Tibial nerve (tissue), 4 donors: ENCODE measurements around the gene BCL3. TPM values are rescaled to one million over a fixed set of nuclear protein-coding genes. Genes with fewer than 3 reads are reported as not detected.

ENCODE experiments used
- DNase-seq, 2 donors: peaks; one replicate each; pipeline ENCODE4 v3.0.0-alpha.2; 2019; ENCODE audit warnings: low spot score in 2 of 2
- H3K27ac ChIP-seq, 4 donors: fragments of 200-600 bp; sonication (generic) in 3 of 4; one replicate each; pipeline ENCODE4 v1.5.1; 2017 to 2019; ENCODE audit warnings: mild to moderate bottlenecking in 1 of 4
- H3K27me3 ChIP-seq, 2 donors: fragments of 200-600 bp; sonication (generic) in 1 of 2; one replicate each; pipeline versions ENCODE4 v1.5.1 to v1.6.0; 2017 to 2019
- H3K36me3 ChIP-seq, 3 donors: fragments of 200-600 bp; sonication (generic); one replicate each; pipeline ENCODE4 v1.5.1; 2018 to 2019
- H3K4me1 ChIP-seq, 4 donors: fragments of 200-600 bp; sonication (generic) in 3 of 4; one replicate each; pipeline ENCODE4 v1.5.1; 2017 to 2019
- H3K4me3 ChIP-seq, 4 donors: fragments of 200-600 bp; sonication (generic) in 3 of 4; one replicate each; pipeline ENCODE4 v1.5.1; 2017 to 2019; ENCODE audit warnings: mild to moderate bottlenecking in 1 of 4, moderate library complexity in 1 of 4
- H3K9me3 ChIP-seq, 4 donors: fragments of 200-600 bp; sonication (generic) in 3 of 4; one replicate each; pipeline ENCODE4 v1.5.1; 2017 to 2019
- EP300 ChIP-seq, 2 donors: sonication (generic); formaldehyde crosslinking; IDR thresholded peaks; one replicate each; pipeline ENCODE4 v1.6.1; 2017; ENCODE audit warnings: antibody characterized with exemption in 2 of 2, mild to moderate bottlenecking in 1 of 2
- POLR2A ChIP-seq, 2 donors: fragments of 450-650 bp; IDR thresholded peaks; one replicate each; pipeline ENCODE4 v1.6.1; 2017; ENCODE audit warnings: antibody characterized with exemption in 2 of 2, mild to moderate bottlenecking in 2 of 2, moderate library complexity in 2 of 2
- WGBS, 2 donors: methylation state at CpG; one replicate each; pipeline ENCODE4 v1.1.5; 2018; 5-methylcytosine and 5-hydroxymethylcytosine counted together
- total RNA-seq, 4 donors: library from RNA; depleted of rRNA; stranded (reverse); fragments of >200 nt; gene quantifications; one replicate each; pipeline ENCODE4 v1.1.0, GENCODE V29; 2016
- TF ChIP-seq, protein P1 (sequence below), 5 experiments: fragments of 200-600 bp in 3 of 5; fragments of 450-650 bp in 2 of 5; sonication (generic) in 3 of 5; IDR thresholded peaks; one replicate each; pipeline ENCODE4 v1.5.1; 2016 to 2019; ENCODE audit warnings: antibody characterized with exemption in 5 of 5, mild to moderate bottlenecking in 3 of 5, moderate library complexity in 2 of 5

The BCL3 gene
- total RNA-seq, 4 donors from 2014 or later = 10.3 to 37.8 (median 18.0) TPM

DNA sequence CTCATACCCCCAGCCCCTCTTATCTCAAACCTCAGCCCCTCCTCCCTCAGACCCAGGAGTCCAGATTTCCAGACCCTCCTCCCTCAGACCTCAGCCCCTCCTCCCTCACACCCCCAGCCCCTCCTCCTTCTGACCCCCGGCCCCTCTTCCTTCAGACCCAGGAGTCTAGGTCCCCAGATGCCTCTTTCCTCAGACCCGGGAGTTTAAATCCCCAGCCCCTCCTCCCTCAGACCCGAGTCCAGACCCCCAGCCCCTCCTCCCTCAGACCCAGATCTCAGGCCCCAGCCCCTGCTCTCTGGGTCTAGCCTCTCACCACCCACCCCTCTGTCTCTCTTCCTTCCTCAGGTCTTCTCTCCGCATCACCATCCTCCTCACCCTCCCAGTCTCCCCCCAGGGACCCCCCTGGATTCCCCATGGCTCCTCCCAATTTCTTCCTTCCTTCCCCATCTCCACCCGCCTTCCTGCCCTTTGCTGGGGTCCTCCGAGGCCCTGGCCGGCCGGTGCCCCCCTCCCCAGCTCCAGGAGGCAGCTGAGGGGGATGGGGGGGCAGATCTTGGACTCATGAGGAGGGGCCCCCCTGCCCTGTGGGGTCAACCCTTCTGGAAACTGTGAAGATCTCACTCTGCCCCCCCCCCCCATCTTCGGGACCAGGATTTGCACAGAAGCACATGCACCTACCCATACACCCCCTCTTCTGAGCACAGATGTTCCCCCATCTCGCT lies 10.7 kb downstream of the BCL3 start:
- Histone ChIP-seq H3K27me3 (no peaks in the 10 kb centered on the region), H3K9me3 (no peaks in the 10 kb centered on the region), H3K4me3 (no peak overlapping the region), H3K36me3 (peaks cover 0 to 32% (median 0%) of the 10 kb centered on the region in 3 donors), H3K27ac (peak overlapping the region; percentile 69 to 94 (median 88)), H3K4me1 (peaks cover 5 to 58% (median 42%) of the 10 kb centered on the region in 4 donors)
- DNase-seq = no peak
- no peak for TF ChIP-seq POLR2A (IDR thresholded peaks at IDR 0.05)
- TF ChIP-seq, protein P1, sequence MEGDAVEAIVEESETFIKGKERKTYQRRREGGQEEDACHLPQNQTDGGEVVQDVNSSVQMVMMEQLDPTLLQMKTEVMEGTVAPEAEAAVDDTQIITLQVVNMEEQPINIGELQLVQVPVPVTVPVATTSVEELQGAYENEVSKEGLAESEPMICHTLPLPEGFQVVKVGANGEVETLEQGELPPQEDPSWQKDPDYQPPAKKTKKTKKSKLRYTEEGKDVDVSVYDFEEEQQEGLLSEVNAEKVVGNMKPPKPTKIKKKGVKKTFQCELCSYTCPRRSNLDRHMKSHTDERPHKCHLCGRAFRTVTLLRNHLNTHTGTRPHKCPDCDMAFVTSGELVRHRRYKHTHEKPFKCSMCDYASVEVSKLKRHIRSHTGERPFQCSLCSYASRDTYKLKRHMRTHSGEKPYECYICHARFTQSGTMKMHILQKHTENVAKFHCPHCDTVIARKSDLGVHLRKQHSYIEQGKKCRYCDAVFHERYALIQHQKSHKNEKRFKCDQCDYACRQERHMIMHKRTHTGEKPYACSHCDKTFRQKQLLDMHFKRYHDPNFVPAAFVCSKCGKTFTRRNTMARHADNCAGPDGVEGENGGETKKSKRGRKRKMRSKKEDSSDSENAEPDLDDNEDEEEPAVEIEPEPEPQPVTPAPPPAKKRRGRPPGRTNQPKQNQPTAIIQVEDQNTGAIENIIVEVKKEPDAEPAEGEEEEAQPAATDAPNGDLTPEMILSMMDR (IDR thresholded peaks at IDR 0.05) = no peak
- TF ChIP-seq EP300 (IDR thresholded peaks at IDR 0.05) = no peak
- WGBS, 2 donors = 75 to 78% methylated on average over 7 to 10 of the region's 10 CpGs

DNA sequence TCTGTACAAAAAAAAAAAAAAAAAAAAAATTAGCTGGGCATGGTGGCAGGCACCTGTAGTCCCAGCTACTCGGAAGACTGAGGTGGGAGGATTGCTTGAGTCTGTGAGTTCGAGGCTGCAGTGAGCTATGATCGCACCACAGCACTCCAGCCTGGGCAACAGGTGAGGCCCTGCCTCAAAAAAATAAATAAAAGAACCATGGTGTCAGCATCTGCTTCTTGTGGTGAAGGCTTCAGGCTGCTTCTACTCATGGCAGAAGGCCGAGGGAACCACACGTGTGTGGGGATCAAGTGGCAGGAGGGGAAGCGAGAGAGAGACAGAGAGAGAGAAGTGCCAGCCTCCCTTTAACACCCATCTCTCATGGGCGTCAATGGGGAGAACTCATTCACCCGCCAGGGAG lies 13.5 kb downstream of the BCL3 start:
- Histone ChIP-seq H3K27me3 (no peaks in the 10 kb centered on the region), H3K4me1 (peaks cover 0 to 31% (median 14%) of the 10 kb centered on the region in 4 donors), H3K9me3 (no peaks in the 10 kb centered on the region), H3K36me3 (peaks cover 0 to 32% (median 0%) of the 10 kb centered on the region in 3 donors), H3K27ac (no peak overlapping the region), H3K4me3 (no peak overlapping the region)
- WGBS, 2 donors = 82 to 84% methylated on average over 8 of the region's 8 CpGs
- no peak for DNase-seq
- no peak for TF ChIP-seq EP300 (IDR thresholded peaks at IDR 0.05)
- TF ChIP-seq, protein P1 (IDR thresholded peaks at IDR 0.05) = no peak
- no peak for TF ChIP-seq POLR2A (IDR thresholded peaks at IDR 0.05)

DNA sequence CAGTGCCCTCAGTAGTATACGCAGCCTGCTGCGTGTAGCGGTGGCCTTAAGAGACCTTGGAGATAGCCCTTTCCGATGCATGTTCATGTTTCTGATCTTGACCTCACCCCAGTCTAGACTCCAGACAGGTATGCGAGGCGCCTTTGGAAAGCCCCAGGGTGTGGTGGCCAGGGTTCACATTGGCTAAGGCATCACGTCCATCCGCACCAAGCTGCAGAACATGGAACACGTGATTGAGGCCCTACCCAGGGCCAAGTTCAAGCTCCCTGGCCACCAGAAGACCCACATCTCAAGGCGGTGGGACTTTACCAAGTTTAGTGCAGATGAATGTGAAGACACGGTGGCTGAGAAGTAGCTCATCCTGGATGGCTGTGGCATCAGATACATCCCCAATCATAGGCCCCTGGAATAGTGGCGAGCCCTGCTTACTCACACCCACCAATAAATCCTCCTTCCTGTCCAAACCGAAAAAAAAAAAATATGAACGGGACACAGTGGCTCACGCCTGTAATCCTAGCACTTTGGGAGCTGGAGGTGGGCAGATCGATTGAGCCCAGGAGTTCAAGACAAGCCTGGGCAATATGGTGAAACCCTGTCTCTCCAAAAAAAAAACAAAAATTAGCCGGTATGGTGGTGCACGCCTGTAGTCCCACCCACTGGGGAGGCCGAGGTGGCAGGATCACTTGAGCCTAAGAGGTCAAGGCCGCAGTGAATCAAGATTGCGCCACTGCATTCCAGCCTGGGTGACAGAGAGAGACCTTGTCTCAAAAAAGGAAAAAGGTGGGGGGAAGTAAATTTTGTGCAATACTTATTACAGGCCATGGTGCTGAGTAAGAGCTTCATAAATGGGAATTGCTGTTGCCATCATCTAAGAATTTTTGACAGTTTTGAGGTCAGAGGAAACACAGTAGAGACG lies 16.8 kb downstream of the BCL3 start:
- Histone ChIP-seq H3K27ac (peak overlapping the region in 1 of 4 donors; percentile 45), H3K36me3 (peaks cover 0 to 14% (median 0%) of the 10 kb centered on the region in 3 donors), H3K4me3 (no peak overlapping the region), H3K4me1 (peaks cover 0 to 4% (median 0%) of the 10 kb centered on the region in 4 donors), H3K27me3 (no peaks in the 10 kb centered on the region), H3K9me3 (peaks cover 0 to 2% (median 0%) of the 10 kb centered on the region in 4 donors)
- no peak for DNase-seq
- TF ChIP-seq POLR2A (IDR thresholded peaks at IDR 0.05) = no peak
- peak in 1 of 2 donors; percentile 40 for TF ChIP-seq EP300 (IDR thresholded peaks at IDR 0.05)
- 79 to 81% methylated on average over 22 of the region's 22 CpGs for WGBS, 2 donors

DNA sequence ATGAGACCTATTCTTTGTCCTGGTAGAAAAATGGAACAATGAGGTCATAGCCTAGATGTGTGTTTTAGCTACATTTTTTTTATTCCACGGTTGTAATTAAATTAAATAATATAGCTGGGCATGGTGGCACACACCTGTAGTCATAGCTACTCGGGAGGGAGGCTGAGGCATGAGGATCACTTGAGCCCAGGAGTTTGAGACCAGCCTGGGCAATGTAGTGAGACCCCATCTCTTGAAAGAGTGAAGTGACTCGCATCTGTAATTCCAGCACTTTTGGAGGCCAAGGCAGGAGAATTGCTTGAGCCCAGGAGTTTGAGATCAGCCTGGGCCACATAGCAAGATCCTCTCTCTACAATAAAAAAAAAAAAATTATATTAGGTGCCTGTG lies 17.4 kb downstream of the BCL3 start:
- no peaks in the 10 kb centered on the region for H3K27me3 ChIP-seq
- DNase-seq = no peak
- peaks cover 0 to 7% (median 0%) of the 10 kb centered on the region in 3 donors for H3K36me3 ChIP-seq
- no peak overlapping the region for H3K4me3 ChIP-seq
- 88 to 90% methylated on average over 3 of the region's 3 CpGs for WGBS, 2 donors
- H3K9me3 ChIP-seq = peaks cover 0 to 2% (median 0%) of the 10 kb centered on the region in 4 donors
- TF ChIP-seq POLR2A (IDR thresholded peaks at IDR 0.05) = no peak
- TF ChIP-seq EP300 (IDR thresholded peaks at IDR 0.05) = no peak
- TF ChIP-seq, protein P1 (IDR thresholded peaks at IDR 0.05) = no peak
- no peak overlapping the region for H3K27ac ChIP-seq
- H3K4me1 ChIP-seq = peaks cover 0 to 7% (median 0%) of the 10 kb centered on the region in 4 donors

DNA sequence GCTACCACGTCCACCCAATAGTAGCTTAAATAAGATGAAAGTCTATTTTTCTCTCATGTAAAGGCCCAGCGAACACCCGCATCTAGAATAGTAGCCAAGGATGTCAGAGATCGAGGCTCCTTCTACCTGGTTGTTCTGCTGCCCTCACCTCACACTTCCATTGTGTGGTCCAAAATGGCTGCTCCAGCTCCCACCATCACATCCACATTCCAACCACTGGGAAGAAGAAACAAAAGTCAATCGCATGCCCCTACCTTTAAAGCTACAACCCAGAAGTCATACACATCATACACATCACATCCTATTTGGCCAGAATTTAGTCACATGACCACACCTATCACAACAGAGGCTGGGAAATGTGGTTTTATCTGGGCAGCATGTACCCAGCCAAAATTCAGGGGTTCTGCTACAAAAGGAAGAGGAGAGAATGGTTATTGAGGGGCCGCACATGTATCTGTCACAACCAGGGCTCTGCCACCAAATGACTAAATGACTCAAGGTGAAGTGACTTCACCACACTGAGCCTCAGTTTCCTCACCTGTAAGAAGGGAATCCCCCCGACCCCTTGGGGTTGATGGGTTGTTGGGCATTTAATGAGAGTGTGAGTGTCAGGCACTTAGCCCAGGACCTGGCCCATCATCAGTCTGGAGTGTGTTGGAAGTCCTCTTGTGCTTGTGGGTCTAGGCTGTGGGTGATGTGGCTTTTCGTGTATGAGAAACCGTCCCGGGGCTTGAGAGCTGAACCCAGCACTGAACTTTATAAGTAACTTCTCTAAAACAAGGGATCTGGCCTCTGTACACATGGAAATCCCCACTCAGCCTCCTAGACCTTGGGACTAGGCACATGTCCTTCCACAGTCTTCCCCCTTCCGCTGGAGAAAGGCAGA lies 19.0 kb downstream of the BCL3 start:
- Histone ChIP-seq H3K4me1 (peaks cover 0 to 9% (median 0%) of the 10 kb centered on the region in 4 donors), H3K36me3 (no peaks in the 10 kb centered on the region), H3K9me3 (peaks cover 0 to 2% (median 0%) of the 10 kb centered on the region in 4 donors), H3K27me3 (no peaks in the 10 kb centered on the region), H3K4me3 (no peak overlapping the region), H3K27ac (no peak overlapping the region)
- 67 to 75% methylated on average over 11 of the region's 11 CpGs for WGBS, 2 donors
- TF ChIP-seq, protein P1 (IDR thresholded peaks at IDR 0.05) = no peak
- TF ChIP-seq EP300 (IDR thresholded peaks at IDR 0.05) = no peak
- no peak for TF ChIP-seq POLR2A (IDR thresholded peaks at IDR 0.05)
- no peak for DNase-seq
